ENCODE measurements around the gene RHOBTB1.
"Not testable (repeated sequence)": the region's sequence is repeated elsewhere in the genome, so short reads cannot be mapped to it uniquely, and the experiment has no call there.

The RHOBTB1 gene, protein sequence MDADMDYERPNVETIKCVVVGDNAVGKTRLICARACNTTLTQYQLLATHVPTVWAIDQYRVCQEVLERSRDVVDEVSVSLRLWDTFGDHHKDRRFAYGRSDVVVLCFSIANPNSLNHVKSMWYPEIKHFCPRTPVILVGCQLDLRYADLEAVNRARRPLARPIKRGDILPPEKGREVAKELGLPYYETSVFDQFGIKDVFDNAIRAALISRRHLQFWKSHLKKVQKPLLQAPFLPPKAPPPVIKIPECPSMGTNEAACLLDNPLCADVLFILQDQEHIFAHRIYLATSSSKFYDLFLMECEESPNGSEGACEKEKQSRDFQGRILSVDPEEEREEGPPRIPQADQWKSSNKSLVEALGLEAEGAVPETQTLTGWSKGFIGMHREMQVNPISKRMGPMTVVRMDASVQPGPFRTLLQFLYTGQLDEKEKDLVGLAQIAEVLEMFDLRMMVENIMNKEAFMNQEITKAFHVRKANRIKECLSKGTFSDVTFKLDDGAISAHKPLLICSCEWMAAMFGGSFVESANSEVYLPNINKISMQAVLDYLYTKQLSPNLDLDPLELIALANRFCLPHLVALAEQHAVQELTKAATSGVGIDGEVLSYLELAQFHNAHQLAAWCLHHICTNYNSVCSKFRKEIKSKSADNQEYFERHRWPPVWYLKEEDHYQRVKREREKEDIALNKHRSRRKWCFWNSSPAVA

DNA sequence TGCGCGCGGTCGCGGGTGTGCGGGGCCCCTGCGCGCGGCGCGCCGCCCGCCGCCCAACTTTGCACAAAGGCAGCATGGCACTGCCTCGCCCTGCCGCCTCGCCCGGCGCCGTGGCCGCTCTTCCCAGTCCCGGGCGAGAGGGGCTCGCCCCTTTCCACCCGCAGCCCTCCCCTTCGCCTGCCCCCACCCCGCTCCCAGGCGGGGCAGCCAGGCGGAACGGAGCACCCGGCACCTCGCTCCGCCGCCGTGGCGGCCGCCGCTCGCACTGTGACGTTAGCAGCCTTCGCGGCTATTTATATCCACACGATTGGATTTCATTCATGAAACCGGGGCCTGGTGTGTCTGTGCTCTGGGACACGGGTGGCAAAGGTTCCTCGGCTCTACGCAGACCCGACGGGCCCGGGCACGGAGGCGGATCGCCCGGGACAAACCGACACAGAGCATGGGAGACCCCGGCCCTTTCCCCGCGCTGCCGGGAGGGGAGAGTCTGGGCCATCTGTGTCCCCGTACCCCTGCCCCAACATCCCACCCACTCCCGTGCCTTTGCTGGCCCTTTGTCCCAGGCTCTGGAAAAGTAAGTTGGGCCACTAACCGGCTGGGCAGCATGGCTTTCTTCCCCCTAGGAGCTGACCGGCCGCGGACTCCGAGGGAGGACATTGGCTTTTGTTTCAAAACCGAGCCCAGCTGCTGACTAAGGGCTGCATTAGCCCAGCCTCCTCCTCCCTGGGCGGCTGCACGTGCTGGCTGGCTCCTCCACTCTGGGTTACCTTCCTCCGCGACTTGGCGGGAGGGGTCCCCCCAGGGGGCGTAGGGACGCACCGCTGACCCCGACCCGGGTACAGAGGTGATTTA, at the start of gene RHOBTB1:
RHOBTB1 (minus strand) TSS at position 128 of the 852 bp plus-strand sequence. CDS start 32,643 bp downstream, outside the sequence.
- in situ Hi-C loops (cut with HindIII; ENCODE audit: low sequenced_read_pairs), result no loop called here

DNA sequence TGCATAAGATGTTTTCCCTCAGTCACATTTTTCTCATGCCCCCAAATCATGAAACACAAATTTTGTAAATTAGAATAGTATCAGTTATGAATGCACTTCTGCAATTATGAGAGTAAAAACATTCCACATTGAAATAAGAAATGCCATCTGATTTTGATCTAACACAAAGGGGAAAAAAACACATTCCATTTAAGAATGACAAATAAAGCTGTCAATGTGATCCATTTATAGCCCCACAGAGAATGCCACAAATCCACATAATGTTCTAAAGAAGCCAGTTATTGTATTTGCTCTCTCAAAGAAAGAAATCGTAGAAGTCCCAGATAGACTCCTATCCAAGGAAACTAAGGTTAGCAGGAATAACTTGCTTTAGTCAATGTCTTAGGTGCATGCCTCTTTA, 48.7 kb upstream of the RHOBTB1 start:
- in situ Hi-C loops (cut with HindIII; ENCODE audit: low sequenced_read_pairs), result no loop called here

DNA sequence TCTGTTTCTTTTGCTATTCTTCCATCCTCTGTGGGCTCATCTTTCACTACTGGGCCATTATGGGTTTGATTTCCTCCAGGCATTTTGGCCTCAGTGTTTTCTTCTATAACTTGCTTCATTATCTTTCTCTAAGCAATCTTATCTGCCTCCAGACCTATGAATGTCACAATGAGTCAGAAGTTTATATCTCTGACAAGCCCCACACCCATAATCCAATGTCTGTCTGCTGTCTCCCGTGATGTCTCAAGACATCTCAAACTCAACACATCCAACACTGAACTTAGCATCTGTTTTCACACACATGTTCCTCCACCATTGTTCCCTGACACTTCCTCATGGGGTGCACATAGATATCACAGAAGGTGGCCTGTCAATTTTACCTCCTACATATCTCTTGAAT, 46.7 kb upstream of the RHOBTB1 start:
- in situ Hi-C loops (cut with HindIII; ENCODE audit: low sequenced_read_pairs), result no loop called here

DNA sequence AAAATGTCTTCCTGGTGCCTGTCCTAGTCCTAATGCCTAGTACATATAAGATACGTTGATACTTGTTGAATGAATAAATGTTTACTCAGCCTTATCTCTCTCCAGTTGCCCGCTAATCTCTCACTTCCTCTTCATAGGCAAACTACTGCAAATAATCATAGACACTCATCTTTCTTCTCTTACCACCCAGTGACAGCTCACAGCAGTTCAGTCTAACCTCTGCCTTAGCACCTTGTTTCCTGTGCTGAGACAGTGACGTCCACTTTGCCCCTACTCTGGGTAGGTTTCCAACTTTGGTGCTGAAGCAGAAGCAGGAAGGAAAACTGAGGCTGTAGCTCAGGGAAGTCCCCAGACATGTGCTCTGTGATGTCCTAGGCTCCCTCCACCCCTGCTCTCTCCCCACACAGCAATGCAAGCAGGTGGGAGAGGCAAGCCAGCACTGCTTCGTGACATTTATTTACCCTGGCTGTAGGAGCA, 45.5 kb upstream of the RHOBTB1 start:
- in situ Hi-C loops (cut with HindIII; ENCODE audit: low sequenced_read_pairs), result no loop called here

DNA sequence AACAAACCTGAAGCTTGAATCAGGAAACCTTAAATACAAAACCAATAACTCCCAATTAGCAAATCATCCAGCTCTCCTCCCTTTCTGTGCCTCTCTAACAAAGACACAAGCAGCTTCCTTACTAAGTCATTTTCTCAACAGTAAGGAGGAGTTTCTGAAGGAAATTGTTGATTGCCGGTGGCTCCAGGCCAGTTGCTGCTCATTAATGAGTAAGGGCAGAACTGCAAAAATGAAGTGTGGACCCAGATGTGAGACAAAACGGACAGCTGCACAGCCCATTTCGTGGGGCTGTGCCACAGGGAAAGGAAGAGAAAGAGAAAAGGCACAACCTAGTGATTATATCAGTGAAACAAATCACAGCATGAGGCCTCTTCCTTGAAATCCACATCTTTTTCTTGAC, 42.8 kb upstream of the RHOBTB1 start:
- in situ Hi-C loops (cut with HindIII; ENCODE audit: low sequenced_read_pairs), result no loop called here

DNA sequence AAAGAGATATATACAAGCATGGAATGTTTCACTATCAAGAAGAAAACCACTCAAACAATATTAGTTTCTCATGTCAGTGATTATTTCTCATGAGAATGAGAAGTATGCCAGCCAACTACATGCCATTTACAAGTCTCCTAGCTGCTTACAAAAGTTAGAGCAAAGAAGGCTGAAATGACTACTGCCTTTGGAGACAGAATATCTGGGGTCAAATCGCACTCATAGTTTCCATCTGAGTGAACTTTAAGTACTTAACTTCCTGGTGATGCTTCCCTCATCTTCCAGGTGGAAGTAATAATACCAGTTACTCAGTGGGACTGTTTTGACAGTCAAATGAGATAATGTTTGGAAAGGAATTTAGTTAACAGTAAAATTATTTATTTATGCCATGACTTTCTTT, 42.0 kb upstream of the RHOBTB1 start:
- in situ Hi-C loops (cut with HindIII; ENCODE audit: low sequenced_read_pairs), result no loop called here

DNA sequence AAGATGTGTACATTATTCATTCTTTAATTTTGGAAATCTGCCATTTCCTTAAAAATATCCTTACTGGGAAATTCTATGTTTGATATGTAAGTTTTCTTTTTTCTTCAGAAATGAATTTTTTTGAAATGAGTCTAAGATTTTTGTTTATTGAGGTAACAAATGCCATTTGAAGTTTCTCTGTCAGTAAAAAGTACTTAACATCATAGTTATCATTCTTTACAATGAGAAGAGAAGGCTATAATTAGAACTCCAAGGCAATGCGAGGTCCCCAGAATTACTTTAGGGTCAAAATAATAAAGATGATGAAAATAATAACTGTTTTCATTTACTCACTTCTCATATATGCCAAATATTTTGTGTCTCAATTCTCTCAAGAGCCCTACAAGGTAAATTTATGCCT, 37.0 kb upstream of the RHOBTB1 start:
- in situ Hi-C loops (cut with HindIII; ENCODE audit: low sequenced_read_pairs), result no loop called here

DNA sequence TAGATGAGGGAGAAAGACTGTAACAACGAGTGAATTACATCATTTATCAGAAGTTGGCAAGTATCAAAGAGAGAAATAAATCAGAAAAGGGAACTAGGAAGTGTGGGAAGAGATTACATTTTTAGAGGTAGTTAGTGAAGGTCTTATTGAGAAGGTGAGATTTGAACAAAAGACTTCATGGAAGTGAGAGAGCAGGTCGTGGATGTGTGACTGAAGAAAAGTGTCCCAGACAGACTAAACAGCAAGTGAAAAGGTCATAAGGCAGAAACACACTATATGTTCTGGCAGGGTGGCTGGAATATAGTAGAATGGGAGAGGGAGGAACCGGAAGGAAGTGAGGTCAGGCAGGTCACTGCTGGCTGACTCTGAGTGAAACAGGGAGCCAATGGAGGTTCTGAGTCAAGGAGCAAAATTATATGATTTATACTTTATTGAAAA, 35.7 kb upstream of the RHOBTB1 start:
- in situ Hi-C loops (cut with HindIII; ENCODE audit: low sequenced_read_pairs), result no loop called here

DNA sequence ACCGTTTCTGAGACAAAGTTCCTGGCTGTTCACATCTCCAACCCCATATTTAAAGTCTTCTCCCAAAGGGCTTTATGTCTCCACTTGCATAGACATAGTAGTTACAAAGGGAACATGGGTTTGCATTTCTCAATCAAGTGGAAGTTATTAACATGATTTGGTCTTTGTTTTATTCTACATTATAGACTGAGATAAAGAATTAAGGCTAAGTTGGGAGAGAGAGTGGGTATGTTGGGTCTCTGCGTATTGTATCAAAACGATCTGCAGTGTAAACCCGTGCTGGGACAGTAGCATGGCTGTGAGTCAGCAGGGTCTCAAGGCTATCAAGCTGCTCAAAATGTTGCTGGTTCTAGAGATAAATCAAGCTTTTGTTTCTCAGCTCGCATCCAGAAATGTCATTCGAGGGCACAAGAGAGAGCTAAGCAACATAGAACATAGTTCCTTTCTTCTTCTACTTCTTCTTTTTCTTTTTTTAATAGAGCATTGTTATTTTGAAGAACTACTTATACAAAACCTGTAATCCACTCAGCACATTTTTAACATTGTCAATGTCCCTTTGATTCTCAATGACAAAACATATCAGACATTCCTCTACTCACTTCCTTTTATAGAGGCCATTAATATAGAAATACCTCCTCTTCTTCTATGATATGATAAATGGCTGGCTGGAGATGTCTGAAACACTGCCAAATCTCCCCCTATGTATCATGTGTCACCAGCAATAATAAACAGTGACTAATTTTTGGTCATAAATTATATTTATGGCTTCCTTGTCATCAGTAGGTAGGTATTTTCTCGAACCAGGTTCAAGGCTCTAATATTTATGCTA, 34.5 kb upstream of the RHOBTB1 start:
- in situ Hi-C loops (cut with HindIII; ENCODE audit: low sequenced_read_pairs), result no loop called here

DNA sequence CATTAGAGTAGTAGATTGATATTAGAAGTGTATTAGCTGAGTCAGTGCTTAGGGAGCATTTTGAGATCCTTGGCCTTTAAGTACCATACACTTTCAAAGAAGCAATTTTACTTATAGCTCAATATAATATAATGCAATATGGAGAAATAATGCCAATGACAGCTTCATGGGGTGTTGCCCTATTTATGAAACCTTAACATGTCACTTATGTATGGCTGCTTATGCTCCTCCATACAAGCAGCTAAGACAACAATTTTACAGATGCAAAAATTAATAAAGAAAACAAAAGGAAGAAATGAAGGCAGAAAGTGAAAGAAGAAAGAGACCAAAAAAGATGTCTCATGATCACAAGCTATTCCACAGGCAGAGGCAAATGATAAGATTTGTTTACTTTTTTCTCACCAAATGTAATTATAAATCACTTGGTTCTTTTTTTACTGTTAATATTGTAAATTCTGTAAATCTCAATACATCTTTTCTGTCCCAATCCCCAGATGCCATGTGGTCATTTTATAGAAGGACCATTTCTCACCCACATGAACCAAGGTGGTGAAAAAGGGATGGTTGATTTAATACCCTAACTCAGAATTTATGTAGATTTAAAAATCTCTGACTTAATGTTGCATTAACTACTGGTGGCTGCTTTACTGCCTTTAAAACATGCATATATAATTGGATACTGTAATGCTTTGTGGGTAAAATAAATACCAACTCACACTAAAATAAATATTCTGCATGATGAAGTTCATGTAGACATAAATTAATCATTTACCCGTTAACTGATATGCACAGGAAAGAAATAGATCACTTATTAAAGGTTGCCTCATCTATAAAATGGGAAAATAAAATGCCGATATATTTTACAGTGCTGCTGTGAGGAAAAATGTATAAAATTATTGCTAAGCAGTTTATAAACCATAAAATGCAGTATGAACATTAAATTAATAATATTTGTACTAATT, 33.5 kb upstream of the RHOBTB1 start:
- in situ Hi-C loops (cut with HindIII; ENCODE audit: low sequenced_read_pairs), result no loop called here

DNA sequence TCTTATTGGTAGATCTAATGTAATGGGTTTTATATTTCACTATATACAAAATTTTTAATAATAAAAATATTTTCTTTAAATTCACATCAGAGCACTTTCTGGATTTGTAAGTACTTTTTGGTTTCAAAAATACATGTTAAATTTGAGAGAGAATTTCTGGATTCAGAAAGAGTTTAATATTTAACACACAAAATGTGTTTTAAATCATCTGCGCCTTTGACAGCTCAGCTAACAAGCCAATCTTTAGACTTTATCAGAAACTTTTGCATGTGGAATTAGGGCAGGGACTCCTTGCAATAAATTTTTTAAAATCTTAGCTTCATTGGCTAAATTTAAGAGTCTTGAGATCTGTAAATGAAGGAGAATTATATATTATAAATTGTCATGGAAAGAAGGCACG, 32.7 kb upstream of the RHOBTB1 start:
- in situ Hi-C loops (cut with HindIII; ENCODE audit: low sequenced_read_pairs), result no loop called here

DNA sequence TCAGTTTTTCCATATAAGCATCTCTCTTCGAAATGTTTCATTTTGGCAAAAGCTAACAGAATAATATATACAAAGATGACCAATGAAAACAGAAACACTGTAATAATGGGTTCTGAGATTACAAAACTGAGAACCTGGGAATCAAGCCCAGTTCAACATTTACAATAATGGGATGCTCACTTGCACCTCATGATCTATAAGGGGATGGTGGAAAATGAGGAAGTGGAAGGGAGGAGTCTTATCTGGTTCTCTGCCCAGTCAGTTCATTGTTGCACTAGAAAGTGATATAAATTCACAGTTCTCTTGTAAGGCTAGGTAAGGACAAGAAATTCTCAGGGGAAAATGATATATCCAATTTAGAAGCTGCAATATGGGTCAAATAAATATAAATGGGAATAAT, 31.7 kb upstream of the RHOBTB1 start:
- in situ Hi-C loops (cut with HindIII; ENCODE audit: low sequenced_read_pairs), result no loop called here

DNA sequence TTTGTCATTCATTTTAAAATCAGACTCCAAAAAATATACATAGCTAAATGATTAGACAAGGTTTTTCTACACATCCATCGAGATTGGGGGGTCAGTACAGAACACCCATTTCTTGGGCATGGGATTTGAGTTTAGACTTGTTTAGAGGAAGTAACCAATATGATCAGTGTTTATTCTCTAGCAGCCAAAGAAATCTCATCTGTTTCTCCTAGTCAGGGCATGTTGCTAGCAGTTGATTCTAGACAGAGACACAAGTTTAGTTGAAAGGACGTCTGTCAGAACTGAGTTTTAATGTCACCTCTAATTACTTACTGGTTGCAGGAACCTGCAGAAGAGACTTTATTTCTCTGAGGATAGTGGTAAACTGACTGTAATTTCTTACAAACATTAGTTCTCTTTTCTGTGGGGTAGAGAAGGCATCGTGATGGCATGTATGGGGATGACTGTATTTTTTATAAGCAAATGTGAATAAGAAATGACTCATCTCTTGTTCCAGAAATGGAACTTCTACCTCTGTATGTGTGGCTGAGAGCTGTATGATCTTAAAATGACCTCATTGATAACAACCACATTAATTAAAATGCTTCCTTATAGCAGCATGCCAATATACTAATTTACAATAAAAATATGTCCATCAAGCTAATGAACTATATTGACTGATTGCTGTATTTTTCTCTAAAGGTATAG, 30.6 kb upstream of the RHOBTB1 start:
- in situ Hi-C loops (cut with HindIII; ENCODE audit: low sequenced_read_pairs), result no loop called here

DNA sequence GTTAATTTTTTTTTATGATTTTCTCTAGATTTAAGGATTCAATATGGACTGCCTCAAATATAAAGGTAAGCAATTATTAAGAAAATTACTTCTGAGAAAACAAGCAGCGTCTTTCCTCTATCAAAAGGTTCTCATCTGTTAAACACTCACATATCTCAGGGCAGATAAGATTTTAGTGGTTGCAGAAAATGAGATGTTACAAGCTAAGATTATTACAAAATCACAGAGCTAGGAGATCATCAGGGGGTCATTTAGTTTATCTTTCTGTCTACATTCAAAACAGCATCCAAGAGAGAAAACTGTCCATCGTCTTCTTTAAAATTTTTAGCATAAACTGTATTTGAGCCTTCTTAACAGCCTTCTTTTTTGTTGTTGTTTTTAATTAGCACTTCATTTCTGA, 29.1 kb upstream of the RHOBTB1 start:
- in situ Hi-C loops (cut with HindIII; ENCODE audit: low sequenced_read_pairs), result no loop called here

DNA sequence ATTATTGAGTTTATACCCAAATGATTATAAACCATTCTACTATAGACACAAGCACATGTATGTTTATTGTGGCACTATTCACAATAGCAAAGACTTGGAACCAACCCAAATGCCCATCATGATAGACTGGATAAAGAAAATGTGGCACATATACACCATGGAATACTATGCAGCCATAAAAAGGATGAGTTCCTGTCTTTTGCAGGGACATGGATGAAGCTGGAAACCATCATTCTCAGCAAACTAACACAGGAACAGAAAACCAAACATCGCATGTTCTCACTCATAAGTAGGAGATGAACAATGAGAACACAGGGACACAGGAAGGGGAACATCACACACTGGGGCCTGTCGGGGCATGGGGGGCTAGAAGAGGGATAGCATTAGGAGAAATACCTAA, 28.2 kb upstream of the RHOBTB1 start:
- in situ Hi-C loops (cut with HindIII; ENCODE audit: low sequenced_read_pairs), result not testable (repeated sequence)

DNA sequence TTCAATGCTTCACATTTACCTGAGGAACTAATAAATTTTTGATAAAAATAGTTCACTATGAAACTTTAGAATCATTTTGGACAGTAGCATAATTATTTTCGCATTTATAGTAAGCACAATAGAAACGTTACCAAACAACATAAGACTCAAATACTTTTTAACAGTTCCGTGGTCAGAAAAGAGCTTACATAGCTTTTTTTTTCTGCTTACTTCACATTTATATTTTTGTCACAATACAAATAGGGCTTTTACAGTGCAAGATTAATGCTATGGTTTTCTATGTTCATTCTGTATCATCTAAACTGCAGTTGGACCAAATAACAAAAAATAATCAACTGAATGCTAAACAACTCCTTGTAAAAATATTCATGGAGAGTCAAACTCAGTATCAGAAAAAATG, 26.5 kb upstream of the RHOBTB1 start:
- in situ Hi-C loops (cut with HindIII; ENCODE audit: low sequenced_read_pairs), result no loop called here

DNA sequence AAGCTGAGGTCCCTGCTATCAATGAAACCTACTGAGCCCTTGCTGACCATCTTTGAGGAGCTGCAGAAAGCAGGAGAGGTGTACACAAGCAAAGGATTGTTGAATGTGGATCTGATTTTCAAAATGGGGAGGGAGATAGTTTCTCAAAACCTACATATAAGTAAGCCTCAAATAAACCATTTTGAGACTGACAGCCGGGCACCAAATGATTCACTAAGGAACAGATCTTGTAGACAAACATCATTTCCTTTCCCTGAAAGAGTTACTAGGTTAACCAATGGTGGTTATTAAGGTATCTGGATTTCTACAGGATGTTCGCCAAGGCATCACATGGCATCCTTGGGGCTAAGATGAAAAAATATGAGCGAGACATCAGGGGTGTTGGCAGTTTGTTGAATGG, 24.5 kb upstream of the RHOBTB1 start:
- in situ Hi-C loops (cut with HindIII; ENCODE audit: low sequenced_read_pairs), result no loop called here

DNA sequence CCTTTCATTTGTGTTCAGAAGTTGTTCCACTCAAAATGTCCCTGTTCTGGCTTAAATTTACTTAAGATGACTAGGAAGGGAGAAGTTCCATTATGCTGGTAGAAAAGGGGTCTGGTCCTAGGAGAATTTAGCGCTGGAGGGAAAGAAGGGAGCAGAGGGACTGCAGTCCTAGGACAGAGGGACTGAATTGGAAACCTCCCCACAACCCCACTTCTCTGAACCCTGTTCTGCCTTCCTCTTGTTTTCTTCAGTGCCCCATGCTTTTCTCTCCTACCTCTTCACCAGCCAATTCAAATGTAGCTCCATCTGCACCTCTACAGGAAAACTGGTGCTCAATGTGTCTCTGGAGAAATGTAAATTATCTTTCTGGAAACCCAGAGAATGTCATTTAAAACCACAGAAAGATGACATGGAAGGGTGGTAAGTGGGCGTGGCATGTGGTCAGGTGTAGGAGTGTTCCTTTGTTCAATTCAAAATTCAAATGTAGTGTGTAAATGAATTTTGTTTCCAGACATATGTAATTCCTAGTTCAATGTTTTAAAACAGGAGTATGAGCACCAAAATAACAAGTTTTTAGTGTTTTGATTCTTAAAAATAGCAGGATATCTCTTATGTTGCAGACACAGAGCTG, 24.0 kb upstream of the RHOBTB1 start:
- in situ Hi-C loops (cut with HindIII; ENCODE audit: low sequenced_read_pairs), result no loop called here

All from endothelial cell of hepatic sinusoid (primary cell).